Gastrocnemius medialis (tissue), 4 donors: ENCODE data around the gene SELENOF.

Experiments used
- CTCF ChIP-seq, 5 experiments: fragments of 450-650 bp in 3 of 5; fragments of 200-600 bp in 2 of 5; sonication (generic) in 2 of 5; IDR thresholded peaks in 4 of 5; conservative IDR thresholded peaks in 1 of 5; 1 replicate in 4 of 5; 2 replicates in 1 of 5; pipeline ENCODE4 v1.5.1; 2016 to 2019; ENCODE audit warnings: antibody characterized with exemption in 5 of 5, mild to moderate bottlenecking in 3 of 5, moderate library complexity in 3 of 5
- POLR2A ChIP-seq, 2 donors: fragments of 450-650 bp; IDR thresholded peaks; one replicate each; pipeline ENCODE4 v1.6.1; 2017; ENCODE audit warnings: antibody characterized with exemption in 2 of 2, mild to moderate bottlenecking in 2 of 2, moderate library complexity in 2 of 2

- TF ChIP-seq POLR2A (IDR thresholded peaks at IDR 0.05) (no peak), CTCF (IDR thresholded peaks at IDR 0.05 in 4 of 5, conservative IDR thresholded peaks at IDR 0.05 in 1 of 5) (no peak)
Measured at GRCh38 chr1:86826856-86827255, 87.1 kb downstream of the SELENOF start.
